ENCODE data around the gene PPM1F.
"Not testable (repeated sequence)": the region's sequence is repeated elsewhere in the genome, so short reads cannot be mapped to it uniquely, and the experiment has no call there.

PPM1F gene

DNA sequence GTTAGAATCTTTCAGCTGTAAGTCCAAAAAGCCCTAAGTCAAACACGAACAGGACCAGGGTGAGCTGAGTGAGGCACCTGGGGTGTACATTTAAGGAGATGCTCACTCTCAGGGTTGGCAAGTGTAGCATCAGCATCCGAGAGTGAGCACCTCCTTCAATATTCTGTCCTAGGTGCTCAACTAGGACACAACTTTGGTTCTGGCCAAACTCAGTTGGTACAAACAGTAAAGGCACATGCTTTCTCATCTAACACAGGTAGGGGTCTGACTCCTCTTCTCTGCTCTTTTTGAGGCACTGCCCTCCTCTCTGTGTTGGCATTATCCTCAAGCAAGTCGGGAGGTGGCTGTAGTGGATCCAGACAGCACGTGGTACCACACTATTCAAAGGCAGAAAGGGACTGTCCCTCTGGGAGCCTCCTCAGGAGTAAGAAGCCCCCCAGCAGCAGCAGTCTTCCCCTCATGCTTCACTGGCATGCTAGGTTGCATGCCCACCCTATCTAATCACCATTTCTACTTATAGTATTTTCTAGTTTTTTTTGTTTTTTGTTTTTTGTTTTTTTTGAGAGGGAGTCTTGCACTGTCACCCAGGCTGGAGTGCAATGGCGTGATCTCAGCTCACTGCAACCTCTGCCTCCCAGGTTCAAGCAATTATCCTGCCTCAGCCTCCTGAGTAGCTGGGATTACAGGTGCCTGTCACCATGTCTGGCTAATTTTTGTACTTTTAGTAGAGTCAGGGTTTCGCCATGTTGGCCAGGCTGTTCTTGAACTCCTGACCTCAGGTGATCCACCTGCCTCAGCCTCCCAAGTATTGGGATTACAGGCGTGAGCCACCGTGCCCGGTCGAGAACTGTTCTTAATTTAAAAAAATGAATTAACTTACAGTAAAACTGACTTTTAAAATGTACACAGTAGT lies 70.6 kb downstream of the PPM1F start:
- no peak for DNase-seq

DNA sequence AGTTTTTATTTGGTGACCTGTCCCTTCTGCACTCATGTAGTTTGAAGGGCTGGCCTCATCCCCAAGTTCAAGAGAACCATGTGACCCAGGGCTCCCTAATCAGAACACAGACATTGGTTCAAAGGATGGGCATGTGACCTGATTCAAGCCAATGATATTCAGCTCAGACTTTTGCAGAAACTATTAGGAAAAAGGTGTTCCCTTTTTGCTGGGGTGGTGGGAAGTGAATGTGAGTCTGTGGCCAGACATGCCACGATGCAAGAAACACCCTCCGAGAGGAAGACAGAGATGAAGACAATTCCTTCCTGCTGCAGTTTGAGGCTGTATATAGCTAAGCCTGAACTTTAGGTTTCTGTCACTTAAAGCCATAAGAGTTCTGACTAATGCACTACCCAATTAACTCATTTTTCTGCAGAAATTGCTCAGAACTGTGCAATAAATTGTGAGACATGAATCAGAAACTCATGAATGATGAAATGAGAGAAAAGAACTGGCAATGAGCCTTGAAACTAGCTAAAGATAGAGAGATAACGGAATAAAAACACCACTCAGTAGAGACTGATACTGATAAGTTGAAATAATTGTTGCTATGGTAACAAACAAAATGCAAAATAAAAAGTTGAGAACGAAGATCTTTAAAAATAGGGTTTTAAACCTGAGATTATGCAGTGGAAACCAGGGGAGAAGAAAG lies 76.0 kb downstream of the PPM1F start:
- DNase-seq = no peak

DNA sequence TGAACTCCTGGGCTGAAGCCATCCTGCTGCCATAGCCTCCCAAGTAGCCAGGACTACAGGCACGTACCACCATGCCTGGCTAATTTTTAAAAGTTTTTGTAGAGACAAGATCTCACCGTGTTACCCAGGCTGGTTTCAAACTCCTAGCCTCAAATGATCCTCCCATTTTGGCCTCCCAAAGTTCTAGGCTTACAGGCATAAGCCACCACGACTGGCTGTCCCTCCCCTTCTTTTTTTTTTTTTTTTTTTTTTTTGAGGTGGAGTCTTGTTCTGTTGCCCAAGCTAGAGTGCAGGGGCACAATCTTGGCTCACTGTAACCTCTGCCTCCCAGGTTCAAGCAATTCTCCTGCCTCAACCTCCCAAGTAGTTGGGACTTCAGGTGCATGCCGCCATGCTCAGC lies 77.7 kb downstream of the PPM1F start:
- not testable (repeated sequence) for DNase-seq

DNA sequence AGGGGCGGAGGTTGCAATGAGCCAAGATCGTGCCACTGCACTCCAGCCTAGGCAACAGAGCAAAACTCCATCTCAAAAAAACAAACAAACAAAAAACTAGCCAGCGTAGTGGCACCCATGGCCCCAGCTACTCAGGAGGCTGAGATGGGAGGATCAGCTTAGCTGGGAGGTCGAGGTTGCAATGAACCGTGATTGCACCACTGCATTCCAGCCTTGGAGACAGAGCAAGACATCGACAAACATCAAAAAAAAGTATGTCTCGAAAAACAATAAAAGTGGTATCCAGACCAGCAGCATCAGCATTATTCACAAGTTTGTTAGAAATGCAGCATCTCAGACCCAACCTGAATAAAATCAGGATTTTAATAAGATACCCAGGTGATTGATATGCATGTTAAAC lies 79.0 kb downstream of the PPM1F start:
- no peak for DNase-seq

- not testable (repeated sequence) for DNase-seq
These were observed 79.9 kb downstream of the PPM1F start for GRCh38 chr22:21872741-21873140.

Data from kidney glomerular epithelial cell (primary cell).